ENCODE data around the gene KDM4C.

DNA sequence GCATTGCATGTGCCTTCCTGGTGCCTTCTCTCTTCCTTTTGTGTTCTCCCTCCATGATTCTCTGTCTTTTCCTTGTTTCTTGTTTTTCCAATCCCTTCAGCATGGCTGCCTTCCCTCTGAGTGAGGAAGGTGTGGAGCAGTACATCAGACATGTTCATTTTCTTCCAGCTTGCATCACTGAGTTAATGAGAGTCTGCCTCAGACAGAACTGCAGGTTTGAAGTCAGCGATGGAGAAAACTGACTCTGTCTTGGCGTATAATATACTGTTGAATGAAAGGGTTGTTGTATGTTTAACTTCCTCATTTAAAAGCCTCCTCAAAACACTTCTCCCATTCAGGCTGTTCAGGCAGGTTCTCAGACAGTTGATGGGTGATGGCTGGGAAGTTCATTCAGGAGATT is 129.3 kb downstream of the KDM4C start:
- TF ChIP-seq POLR2A (IDR thresholded peaks at IDR 0.05) (no peak), CTCF (IDR thresholded peaks at IDR 0.05) (no peak), POLR2AphosphoS5 (IDR thresholded peaks at IDR 0.05) (no peak), EP300 (IDR thresholded peaks at IDR 0.05) (no peak)
